CD4-positive, alpha-beta T cell treated with Interleukin-4 for 1 hour (primary cell): ENCODE data around the gene CEND1.

Source experiments
- DNase-seq, 2 donors: peaks; one replicate each; pipeline ENCODE4 v3.0.0-alpha.2; 2020 to 2022

The CEND1 gene

DNA sequence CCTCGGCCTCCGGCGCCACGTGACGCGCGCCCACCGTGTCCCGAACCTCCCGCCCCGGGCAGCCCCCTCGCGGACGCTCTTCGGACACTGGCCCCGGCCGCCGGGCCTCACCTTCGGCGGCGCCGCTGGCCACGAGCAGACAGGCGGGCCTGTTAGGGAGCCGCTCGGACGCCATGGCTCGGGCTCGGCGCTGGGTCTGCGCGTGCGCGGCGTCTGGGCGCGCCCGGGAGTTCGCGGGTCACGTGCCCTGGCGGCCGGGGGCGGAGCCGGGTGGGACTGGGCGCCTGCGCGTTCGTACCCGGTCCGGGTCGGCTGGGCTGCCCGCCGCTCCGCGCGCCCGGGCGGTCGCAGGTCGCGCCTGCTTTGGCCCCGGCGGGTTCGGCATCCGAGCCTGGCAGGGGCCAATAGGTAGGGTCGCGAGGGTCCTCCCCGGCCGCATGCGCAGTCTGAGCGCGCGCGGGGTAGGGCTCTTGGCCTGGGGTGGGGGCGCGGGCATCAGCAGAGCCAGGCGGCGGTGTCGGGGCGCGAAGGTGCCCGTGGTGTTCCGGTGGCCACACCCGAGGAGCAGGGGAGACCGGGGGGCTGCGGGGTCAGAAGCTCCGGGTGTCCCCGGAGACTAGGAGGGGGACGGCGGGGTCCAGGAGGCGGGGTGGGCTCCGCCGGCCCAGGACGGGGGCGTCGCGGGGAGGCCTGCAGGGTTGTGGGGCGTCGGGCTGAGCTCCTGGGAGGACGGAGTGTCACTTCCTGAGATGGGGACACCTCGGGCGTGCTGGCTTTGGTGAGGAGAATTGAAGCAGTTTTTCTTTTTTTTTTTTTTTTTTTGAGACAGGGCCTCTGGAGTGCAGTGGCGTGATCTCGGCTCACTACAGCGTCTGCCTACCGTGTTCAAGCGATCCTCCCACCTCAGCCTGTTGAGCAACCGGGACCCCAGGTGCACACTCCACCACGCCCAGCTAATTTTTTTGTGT is 12.3 kb downstream of the CEND1 start, which contains the start of gene GATD1:
GATD1 (minus strand) TSS at position 200 of the 968 bp plus-strand sequence; CDS start at position 175, 25 bp downstream.
- DNase-seq, result peak; percentile 91 to 93

DNA sequence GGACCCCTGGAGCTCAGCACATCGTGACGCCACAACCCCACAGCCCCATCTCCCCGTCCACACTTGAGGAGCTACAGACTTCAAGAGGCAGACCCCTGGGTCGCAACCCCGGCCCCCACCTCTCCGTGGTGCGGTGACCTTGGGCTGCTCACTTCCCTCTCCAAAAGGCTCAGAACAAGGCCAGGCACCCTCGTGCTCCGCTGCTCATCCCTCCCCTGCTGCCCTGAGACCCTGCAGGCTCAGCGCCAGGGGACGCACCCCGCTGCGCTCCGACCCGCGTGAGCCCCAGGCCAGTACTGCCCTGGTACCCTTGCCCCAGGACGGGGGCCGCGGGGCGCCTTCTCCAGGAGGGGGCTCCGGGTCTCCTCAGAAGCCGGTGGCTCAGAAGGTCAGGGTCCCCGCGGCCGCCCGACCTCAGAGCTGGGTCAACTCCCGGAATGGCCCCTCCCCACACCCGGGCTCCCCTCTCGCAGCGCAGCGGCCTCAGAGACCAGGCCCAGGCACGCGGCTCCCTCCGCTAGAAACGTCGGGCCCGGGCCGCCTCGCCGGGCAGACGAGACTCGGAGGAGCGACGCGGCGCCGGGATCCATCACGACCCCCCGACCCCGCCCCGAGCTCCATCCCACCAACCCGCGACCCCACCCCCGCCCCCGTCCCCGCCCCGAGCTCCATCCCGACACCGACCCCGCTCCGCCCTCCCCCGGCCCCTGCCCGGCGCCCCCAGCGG is 13.2 kb downstream of the CEND1 start:
- peak in 1 of 2 donors; percentile 20 for DNase-seq

GRCh38 chr11:776263-776560 is 13.7 kb downstream of the CEND1 start:
- DNase-seq, result no peak

- no peak for DNase-seq
Measured at GRCh38 chr11:774873-775592, 14.9 kb downstream of the CEND1 start.

- DNase-seq, result no peak
Measured at GRCh38 chr11:773830-774229, 16.1 kb downstream of the CEND1 start.

- DNase-seq, result no peak
Measured at GRCh38 chr11:773425-773824, 16.5 kb downstream of the CEND1 start.

GRCh38 chr11:772429-773390 is 17.2 kb downstream of the CEND1 start:
- DNase-seq, result no peak

- no peak for DNase-seq
Measured at GRCh38 chr11:771617-772204, 18.2 kb downstream of the CEND1 start.

- DNase-seq, result no peak
Measured at GRCh38 chr11:770642-771616, 19.0 kb downstream of the CEND1 start.

- no peak for DNase-seq
Measured at GRCh38 chr11:769887-770641, 19.8 kb downstream of the CEND1 start.

GRCh38 chr11:767238-767637 is 22.7 kb downstream of the CEND1 start:
- no peak for DNase-seq

- no peak for DNase-seq
Measured at GRCh38 chr11:766936-767210, 23.0 kb downstream of the CEND1 start.

DNA sequence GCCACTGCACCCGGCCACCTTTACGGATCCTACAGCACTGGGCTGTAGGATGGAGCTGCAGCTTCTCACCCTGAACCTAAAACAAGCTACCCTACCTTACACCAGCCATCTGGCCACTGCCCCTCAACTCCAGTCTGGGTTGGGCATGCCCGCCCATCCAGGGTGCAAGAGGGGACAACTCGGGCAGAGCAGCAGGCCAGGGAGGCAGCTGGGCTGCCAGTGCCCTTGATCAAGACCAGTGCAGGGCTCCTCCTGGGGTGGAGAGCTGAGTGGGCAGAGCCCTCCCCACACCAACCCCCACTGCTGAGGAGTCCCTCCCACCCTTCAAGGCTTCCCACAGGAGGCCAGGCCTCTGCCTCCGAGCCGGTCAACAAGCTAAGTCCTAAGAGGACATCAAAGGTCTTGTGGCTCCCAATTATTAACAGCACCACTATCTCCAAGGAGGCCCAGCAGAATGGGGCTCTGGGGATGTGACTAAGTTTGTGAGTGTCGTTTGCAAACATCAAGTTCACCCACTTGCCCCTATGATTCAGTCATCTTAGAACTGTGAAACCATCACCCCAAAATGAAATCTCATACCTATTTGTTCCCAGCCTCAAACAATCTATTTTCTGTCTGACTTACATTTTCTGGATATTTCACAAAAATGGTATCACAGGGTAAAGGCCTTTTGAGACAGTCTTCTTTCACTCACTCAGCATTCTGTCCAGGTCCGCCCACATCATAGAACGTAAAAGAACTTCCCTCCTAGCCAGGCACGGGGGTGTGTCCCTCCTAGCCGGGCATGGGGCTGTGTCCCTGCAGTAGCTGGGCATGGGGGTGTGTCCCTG is 23.6 kb downstream of the CEND1 start:
- DNase-seq, result no peak

DNA sequence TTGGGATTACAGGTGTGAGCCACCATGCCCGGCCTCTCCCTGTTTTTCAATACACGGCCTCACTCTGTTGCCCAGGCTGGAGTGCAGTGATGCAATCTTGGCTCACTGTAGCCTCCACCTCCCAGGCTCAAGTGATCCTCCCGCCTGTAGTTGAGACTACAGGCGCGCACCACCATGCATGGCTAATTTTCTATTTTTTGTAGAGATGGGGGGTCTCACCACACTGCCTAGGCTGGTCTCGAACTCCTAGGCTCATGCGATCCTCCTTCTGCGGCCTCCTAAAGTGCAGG is 24.1 kb downstream of the CEND1 start:
- no peak for DNase-seq

DNA sequence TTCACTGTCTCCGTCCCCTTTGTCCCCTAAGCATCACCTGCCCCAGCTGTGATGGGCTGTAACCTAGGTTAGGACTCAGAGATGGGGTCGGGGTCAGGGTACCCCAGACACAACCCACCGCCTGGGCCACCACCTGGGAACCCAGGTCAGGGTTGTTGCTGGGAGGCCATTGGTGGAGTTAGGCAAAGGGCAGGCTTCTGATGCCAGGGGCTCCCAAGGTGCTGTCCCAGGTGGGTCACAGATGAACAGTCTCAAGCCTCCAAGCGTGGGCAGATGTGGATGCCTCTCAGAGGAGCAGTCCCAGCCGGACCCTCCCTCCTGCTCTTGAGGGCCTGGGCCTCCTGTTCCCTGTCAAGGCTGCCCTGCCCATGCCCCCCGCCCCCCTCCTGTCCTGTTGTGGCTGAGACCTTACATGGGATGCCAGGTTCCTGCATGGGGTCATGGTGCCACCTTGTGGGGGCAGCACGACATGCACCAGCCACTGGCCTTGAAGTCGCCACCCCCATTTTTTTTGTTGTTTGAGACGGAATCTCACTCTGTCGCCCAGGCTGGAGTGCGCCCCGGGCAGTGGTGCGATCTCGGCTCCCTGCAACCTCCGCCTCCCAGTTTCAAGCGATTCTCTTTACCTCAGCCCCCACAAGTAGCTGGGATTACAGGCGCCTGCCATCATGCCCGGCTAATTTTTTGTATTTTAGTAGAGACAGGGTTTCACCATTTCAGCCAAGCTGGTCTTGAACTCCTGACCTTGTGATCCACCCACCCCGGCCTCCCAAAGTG is 24.7 kb downstream of the CEND1 start:
- DNase-seq, result peak; percentile 75 to 77

DNA sequence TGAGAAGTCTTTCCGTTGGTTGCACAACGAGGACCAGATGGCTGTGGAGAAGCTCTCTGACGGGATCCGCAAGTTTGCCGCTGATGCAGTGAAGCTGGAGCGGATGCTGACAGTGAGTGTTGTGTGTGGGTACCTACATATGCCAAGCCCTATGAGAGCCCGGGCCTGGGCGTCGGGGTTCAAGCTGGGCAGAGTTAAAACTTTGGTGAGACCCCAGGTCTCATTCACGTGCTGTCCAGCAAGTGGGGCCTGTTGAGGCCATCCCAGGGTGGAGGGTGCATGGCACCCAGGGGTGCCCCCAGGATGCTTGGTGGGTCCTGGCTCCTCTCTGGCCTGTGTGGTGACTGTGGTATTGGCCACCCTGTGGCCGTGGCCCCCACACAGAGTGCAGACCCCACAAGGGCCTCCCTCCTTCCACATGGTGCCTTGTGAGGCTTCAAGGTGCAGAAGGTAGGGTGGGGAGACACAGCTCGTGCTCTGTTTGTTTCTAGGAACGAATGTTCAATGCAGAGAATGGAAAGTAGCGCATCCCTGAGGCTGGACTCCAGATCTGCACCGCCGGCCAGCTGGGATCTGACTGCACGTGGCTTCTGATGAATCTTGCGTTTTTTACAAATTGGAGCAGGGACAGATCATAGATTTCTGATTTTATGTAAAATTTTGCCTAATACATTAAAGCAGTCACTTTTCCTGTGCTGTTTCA is 25.4 kb downstream of the CEND1 start:
- DNase-seq, result no peak

GRCh38 chr11:763549-764321 is 26.2 kb downstream of the CEND1 start:
- DNase-seq, result no peak
